Left renal cortex interstitium (tissue), 4 donors: Measurements from ENCODE around the gene CIAPIN1. TPM values are rescaled to one million over a fixed set of nuclear protein-coding genes. Genes with fewer than 3 reads are reported as not detected.
"Not testable (repeated sequence)": the region's sequence is repeated elsewhere in the genome, so short reads cannot be mapped to it uniquely, and the experiment has no call there.

Experiments used
- DNase-seq, 4 donors: peaks; one replicate each; pipeline ENCODE4 v3.0.0-alpha.2; 2013; ENCODE audit warnings: low read depth in 4 of 4, low spot score in 2 of 4, missing footprints in 1 of 4
- polyA plus RNA-seq, 4 donors: library from polyadenylated mRNA; unstranded; fragments of 120-200 nt; gene quantifications; one replicate each; pipeline ENCODE4 v1.2.1, GENCODE V29; 2013; ENCODE audit not compliant: insufficient read length in 4 of 4

Gene CIAPIN1
- polyA plus RNA-seq, 4 donors: 92.4 to 96.9 (median 93.4) TPM

DNA sequence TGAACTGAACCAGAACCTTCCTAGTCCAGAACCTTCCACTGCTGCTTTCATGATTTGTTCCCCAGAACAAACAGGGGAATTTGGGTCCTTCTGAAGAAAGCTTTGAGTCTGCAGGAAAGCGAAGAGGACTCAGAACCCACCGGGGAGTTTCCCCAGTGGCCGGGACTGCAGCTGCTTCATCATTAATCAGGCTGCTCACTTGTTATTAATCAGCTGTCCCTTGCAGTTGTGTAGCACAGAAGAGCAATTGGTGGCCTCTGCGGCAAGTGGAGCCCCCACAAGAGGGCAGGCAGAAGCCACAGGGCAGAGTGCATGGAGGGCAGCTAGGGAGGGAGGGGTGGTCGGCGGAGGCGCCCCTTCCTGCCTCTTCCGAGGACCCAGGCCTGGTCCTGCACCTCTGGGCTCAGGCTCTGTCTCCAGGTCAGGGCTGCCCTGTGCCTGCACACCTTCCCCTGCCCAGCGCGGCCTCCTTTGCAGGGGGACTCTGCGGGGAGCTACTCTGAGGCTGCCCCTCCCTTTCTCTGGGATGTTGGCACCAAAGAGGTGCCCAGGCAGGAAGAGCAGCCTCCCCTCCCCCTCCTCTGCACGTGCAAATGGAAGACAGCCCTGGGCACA is 35.7 kb downstream of the CIAPIN1 start:
- DNase-seq: no peak

DNA sequence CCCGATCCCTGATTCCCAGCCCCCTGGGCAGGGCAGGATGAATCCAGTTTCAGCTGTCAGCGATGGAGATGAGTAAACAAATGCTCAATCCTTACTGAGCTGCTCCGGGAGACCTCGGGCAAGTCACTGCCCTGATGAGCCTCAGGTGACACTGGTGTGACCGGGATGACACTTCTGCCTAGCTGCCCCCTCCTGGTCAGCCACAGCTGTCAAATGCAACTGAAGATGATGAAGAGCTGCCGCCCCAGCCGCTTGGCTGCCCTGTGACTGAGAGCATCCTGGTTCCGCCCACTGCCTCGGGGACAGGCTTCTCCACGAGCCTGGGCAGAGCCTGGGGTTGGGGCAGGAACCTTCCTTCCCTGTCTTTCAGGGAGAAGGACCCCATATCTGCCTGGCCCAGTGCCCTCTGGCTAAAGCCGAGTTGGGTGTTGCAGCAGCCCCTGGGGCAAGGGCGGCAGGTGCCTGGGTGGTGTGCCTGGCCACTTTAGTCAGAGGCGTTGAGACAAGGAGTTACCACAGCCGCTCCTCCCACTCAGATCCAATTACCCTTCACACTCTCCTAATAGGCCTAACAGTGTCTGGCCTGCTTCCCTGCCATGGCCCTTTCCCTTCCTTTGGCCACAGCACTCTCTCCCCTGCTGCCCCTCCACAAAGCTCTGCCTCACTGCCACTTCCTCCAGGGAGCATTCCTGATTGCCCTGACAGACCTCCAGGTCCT is 37.2 kb downstream of the CIAPIN1 start:
- DNase-seq: no peak

DNA sequence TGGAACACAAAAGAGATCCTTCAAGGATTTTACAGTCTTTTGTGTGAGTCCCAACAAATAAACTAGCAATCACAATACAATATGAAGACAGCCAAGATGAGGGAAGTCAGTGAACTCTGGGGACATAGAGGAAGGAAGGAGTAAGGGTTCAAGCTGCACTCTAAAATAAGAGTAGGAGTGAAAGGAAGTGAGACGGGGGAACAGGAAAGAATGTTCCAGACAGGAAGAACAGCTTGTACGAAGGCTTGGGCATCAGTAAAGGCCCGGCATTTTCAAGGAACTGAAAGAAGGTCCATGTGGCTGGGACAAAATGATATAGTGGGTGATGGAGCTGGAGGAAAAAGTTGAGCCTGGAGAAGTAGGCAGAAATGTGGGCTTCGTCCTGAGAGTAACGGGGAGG is 38.1 kb downstream of the CIAPIN1 start:
- DNase-seq: no peak

DNA sequence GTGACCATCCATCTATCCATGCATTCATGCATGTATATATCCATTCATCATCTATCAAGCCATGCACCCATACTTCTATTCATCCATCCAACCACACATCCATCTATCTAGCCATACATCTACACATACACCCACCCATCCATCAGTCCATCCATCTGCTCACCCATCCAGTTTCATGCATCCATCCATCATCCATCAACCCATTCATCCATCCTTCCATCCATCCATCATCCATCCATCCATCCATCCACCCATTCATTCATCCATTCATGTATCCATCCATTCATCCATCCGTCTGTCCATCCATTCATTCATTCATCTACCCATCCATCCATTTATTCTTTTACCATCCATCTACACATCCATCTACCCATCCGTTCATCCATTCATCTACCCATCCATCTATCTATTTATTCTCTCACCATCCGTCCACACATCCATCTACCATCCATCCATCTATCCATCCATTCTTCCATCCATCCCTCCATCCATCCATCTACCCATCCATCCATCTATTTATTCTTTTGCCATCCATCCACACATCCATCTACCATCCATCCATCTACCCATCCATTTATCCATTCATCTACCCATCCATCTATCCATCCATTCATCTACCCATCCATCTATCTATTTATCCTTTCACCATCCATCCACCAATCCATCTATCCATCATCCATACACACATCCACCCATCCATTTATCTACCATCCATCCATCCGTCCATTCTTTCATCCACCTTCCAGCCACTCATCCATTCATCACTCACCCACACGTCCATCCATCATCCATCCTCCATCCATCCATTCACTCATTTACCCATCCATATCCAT is 39.4 kb downstream of the CIAPIN1 start:
- no peak for DNase-seq

DNA sequence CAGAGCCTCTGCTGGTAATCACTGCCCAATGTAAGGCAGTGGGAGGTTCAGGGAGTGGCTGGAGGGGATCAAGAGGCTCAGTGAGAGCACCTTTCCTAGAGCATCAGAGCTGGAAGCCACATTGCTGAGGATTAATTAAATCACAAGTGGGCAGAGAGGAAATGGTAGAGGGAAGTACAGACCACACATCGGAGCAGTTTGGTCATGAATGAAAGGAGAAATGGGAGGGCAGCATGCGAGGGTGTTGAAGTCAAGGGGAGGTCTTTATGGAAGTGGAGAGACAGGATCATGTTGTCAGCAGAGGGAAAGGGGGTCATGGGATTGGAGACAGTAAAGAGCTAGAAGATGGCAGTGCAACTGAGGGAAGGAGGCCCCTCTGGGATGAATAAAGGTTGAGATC is 40.3 kb downstream of the CIAPIN1 start:
- no peak for DNase-seq

DNA sequence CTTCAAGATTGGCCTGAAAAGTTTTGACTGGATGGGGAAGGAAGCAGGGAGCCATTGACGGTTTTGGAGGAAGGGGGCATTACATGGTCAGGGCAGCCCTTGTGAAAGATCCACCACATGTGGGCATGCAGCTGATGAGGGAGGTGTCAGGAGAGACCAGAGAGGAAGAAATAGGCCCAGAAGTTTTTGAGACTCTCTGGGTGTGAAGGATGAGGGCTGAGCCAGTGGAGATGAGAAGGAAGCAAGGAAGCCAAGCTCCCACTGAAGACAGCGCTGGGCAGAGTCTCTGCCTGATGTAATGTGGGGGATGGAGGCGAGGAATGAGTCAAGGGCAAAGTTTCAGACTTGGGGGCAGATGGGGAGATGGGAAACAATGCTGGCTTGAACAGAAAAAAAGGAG is 42.1 kb downstream of the CIAPIN1 start:
- DNase-seq: no peak

DNA sequence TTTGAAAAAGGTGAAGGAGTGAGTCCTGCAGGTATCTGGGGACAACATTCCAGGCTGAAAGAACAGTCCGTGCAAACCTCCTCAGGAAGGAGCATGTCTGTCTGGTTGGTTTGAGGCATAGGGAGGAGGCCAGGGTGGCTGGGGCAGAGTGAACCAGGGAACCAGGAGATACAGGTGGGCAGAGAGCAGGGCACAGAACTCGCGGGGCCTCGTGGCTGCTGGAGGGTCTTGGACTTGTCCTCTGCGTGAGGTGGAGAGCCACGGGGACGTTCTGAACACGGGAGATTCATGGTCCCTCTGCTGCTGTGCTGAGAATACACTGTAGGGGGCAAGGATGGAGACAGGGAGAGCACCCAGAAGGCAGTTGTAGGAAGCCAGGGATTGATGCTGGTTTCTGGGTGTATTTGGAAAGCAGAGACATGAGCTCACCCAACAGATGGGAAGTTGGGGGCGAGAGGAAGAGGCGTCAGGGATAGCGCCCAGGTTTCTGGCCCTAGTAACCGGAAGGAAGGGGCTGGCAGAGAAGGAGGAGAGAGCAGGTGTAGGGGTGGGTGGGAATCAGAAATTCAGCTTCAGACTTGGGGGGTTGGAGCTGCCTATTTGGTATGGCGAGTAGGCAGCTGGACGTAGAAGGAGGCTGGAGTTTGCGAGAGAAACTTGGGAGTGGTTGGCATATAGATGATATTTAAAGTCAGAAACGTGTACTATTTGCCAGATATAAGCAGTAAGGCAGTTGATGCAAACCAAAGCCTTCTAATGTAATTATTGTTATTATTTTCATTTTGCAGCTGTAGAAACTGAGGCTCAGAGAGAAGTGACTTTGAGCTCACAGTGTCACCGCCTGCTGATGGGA is 43.0 kb downstream of the CIAPIN1 start, which contains the start of gene CCL17:
TSS of gene CCL17 (plus strand) at position 803 of the 853 bp plus-strand sequence. CDS start 9,166 bp downstream, outside the sequence.
- DNase-seq: no peak

DNA sequence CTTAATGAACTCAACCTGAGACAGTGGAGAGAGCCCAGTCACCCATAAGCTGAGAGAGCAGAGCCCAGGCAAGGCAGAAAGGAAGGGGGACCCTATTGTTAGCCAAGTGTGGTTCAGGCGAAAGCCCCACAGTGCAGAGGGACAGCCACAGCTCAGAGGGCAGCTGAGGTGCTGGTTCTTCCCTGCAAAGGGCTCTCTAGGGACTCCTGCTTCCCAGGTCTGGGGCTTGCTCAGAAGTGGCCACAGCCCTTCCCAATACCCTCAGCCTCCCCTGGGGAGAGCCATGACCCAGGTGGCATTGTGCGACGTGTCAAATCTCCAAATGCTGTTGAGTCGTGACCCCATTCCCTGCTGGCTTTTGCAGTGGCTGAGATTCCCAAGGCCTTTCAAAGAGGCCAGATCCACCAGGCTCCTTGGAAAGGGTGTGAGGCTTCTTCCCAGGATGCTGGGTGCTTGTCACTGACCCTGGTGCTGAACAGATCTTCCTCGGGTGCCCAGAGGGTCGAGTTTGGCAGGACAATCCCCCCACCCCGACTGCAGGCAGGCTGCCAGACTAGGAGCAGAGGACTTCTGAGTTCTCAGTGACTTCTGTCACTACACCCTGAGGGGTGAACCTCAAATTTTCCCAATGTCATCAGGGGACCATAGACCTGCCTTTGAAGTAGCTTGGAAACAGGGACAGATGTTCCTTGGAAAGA is 45.1 kb downstream of the CIAPIN1 start:
- no peak for DNase-seq

DNA sequence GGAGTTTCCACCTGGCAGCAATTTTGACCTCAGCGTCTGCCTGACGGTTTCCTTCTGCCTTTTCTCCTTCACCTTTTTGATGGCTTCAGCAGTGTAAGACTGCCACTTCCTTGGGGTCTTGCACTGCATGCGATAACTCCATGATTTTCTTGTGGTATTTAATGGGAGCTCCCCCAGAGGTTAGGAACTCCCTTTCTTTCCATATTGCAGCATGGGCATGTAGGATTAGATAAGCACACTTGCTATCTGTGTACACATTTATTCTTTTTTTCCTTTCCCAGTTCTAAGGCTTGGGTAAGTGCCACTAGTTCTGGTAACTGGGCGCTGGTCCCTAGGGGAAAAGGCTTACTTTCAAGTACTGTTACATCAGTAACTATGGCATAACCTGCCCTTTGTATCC is 49.7 kb downstream of the CIAPIN1 start:
- DNase-seq: not testable (repeated sequence)

DNA sequence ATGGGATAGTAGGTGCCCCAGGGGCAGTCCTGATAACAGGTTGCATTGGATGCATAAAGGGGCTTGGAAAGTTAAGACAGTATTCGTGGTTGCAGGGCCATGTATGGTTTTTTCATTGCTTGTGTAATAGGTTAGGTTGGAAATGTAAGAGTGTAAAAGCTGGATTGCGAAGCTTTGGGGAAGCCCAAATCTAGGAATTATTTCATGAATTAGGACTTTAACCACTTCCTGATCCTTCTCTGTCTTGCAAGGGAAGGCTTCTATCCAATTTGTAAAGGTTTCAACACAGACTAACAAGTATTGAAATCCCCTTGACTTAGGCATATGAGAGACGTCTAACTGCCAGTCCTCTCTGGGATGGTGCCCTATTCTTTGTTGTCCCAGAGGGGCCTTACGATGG is 50.4 kb downstream of the CIAPIN1 start:
- DNase-seq: no peak

DNA sequence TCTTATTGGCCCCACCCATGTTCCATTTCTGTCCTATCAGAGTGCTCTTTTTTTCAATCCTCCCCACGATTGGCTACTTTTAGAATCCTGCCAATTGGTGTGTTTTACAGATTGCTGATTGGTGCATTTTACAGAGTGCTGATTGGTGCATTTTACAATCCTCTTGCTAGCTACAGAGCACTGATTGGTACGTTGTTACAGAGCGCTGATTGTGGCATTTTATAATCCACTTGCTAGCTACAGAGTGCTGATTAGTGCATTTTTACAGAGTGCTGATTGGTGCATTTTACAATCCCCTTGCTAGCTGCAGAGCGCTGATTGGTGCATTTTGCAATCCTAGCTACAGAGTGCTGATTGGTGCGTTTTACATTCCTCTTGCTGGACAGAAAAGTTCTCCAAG is 52.2 kb downstream of the CIAPIN1 start:
- no peak for DNase-seq

DNA sequence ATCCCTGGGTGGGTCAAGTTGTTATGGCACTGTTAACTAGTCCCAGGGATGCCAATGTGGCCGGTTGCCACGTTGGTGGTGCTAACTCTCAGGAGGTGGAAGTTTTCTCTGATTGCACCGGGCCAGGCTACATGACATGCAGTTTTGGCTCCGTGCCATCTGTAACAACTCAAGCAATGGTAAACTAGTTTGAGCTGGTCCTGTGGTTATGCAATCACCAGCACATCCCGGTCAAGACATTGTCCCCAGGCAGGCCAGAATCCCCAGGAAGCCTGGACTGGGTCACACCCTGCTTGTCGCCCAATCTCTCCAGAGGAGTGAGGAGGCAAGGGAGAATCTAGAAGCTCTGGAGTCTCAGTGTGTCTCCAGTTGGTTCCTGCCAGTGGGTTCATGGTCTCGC is 52.7 kb downstream of the CIAPIN1 start:
- DNase-seq: no peak

DNA sequence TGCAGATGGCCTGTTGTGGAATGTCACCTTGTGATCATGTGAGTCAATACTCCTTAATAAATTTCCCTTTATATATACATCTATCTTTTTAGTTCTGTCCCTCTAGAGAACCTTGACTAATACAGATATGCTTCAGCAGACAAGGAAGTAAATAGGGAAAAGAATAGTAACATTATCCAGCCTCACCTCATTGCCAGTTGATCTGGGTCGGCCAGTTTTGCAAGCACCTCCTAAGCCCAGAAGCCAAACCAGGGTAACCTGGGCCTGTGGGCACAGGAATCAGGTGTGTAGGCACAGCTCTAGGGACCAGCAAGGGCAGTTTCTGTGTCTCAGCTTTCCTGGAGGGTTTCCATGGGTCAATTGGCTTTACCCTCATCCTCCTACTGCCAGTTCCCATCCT is 54.5 kb downstream of the CIAPIN1 start:
- no peak for DNase-seq

DNA sequence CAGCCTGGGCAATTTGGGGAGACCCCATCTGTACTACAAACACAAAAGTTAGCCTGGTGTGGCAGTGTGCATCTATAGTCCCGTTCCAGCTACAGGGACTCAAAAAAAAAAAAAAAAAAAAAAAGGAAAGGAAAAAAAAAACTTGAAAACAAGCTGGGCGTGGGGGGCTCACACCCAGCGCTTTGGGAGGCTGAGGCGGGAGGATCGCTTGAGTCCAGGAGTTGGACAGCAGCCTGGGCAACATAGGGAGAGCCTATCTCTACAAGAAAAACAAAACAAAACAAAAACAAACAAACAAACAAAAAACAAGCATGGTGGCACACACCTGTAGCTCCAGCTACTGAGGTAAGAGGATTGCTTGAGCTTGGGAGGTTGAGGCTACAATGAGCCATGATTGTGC is 55.5 kb downstream of the CIAPIN1 start:
- DNase-seq: no peak

DNA sequence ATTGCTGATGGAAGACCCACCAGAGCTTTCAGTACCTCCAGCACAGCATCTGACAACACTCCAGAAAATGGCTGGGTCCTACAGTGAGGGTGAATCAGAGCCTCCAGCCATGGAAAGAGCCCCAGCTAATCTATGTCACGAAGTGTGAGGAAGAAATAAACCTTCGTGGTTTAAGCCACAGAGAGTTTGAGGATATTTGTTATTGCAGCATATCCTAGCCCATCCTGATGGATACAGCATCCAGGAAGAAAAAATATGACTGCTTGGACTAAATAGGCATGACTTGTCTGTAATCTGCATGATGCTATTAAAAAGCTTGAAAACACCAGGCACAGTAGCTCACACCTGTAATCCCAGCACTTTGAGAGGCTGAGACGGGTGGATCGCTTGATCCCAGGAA is 55.9 kb downstream of the CIAPIN1 start:
- no peak for DNase-seq

DNA sequence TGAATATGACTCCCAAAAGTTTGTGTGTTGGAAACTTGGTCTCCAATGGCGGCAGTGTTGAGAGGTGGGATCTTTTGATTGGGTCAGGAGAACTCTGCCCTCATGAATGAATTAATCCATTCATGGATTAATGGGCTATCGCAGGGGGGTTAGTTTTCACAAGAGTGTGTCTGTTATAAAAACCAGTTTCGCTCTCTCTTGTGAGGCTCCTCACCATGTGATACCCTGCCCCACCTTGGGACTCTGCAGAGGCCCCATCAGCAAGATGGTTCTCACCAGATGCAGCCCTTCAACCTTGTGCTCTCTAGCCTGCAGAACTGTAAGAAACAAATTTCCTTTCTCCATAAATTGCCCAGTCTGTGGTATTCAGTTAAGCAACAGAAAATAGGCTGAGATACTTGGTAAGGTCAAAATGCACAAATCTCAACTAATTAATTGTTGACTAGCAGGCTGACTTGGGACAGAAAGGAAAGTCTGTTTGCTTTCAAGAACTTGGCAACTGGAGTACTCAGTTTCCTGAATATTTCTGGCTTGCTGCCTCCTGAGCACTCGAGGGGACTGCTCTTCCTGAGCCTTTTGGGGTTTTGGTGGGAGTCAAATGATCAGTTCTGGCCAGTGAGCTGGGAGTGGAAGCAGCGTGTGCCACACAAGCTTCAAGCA is 56.4 kb downstream of the CIAPIN1 start:
- peak in 1 of 4 donors; percentile 53 for DNase-seq

DNA sequence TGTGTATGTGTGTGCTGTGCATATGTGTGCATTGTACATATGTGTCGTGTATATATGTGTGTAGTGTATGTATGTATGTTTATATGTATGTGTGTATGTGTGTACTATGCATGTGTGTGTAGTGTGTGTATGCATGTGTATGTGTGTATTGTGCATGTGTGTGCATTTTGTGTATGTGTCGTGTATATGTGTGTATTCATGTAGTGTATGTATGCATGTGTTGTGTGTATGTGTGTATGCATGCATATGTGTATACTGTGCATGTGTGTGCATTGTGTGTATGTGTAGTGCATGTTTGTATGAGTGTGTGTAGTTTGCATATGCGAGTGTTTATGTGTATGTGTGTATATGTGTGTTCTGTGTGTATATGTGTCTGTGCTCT is 58.1 kb downstream of the CIAPIN1 start:
- DNase-seq: no peak

DNA sequence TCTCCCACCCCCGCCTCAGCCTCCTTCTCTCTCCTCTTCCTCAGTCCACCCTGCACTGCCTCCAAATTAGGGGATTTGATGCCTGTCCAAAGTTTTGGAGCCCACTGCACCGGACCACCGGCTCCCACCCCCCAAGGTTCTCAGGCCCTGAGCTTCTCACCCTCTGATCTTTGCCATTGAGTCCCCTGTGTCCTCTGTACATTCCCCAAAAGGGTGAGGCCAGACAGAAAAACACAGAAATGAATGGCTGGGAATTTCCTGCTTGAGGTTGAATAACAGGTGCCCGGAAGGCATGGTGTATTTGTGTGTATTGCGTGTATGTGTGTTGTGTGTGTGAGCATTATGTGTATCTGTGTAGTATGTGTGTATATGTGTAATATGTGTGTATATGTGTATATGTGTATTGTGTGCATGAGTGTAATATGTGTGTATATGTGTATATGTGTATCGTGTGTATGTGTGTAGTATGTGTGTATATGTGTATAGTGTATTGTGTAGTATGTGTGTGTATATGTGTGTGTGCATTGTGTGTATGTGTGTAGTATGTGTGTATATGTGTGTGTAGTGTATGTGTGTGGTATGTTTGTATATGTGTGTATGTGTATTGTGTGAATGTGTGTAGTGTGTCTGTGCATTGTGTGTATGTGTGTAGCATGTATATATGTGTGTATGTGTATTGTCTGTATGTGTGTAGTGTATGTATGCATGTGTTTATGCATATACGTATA is 58.7 kb downstream of the CIAPIN1 start:
- DNase-seq: no peak
